GM18909 (cell line): Measurements from ENCODE around the gene DFFB.
A peak's percentile ranks its signal among the peaks of the same experiment; 100 is the strongest.
"Not testable (repeated sequence)": the region's sequence is repeated elsewhere in the genome, so short reads cannot be mapped to it uniquely, and the experiment has no call there.

Source experiments
- ATAC-seq: cut with Tn5 transposase; IDR thresholded peaks from one replicate; pipeline ENCODE4 v1.9.1; 2021; ENCODE audit warnings: mild to moderate bottlenecking; ENCODE audit not compliant: unreplicated experiment, poor library complexity

Gene DFFB

GRCh38 chr1:3907031-3907534, 49.8 kb downstream of the DFFB start:
- ATAC-seq: no peak

- no peak for ATAC-seq
These were observed 50.4 kb downstream of the DFFB start for GRCh38 chr1:3907621-3908165.

GRCh38 chr1:3908886-3909517, 51.7 kb downstream of the DFFB start:
- no peak for ATAC-seq

GRCh38 chr1:3909615-3910014, 52.3 kb downstream of the DFFB start:
- no peak for ATAC-seq

- ATAC-seq: no peak
These were observed 52.9 kb downstream of the DFFB start for GRCh38 chr1:3910049-3910731.

- peak; percentile 47 for ATAC-seq
These were observed 53.9 kb downstream of the DFFB start for GRCh38 chr1:3910857-3911845.

- ATAC-seq: no peak
These were observed 54.9 kb downstream of the DFFB start for GRCh38 chr1:3911981-3912808.

GRCh38 chr1:3912809-3913685, 55.8 kb downstream of the DFFB start:
- ATAC-seq: no peak

GRCh38 chr1:3914331-3914851, 57.1 kb downstream of the DFFB start:
- ATAC-seq: no peak

GRCh38 chr1:3914911-3915310, 57.6 kb downstream of the DFFB start:
- ATAC-seq: no peak

GRCh38 chr1:3915551-3916121, 58.4 kb downstream of the DFFB start:
- ATAC-seq: no peak

- no peak for ATAC-seq
These were observed 60.5 kb downstream of the DFFB start for GRCh38 chr1:3917761-3918160.

- not testable (repeated sequence) for ATAC-seq
These were observed 61.1 kb downstream of the DFFB start for GRCh38 chr1:3918359-3918758.

GRCh38 chr1:3918966-3919611, 61.8 kb downstream of the DFFB start:
- no peak for ATAC-seq

GRCh38 chr1:3919706-3920105, 62.4 kb downstream of the DFFB start:
- no peak for ATAC-seq

- no peak for ATAC-seq
These were observed 64.5 kb downstream of the DFFB start for GRCh38 chr1:3921765-3922164.

- no peak for ATAC-seq
These were observed 65.0 kb downstream of the DFFB start for GRCh38 chr1:3922201-3922725.
